ENCODE data around the gene OSBPL2. TPM values are rescaled to one million over a fixed set of nuclear protein-coding genes. Genes with fewer than 3 reads are reported as not detected.

The OSBPL2 gene
- total and polyA plus RNA-seq, 2 donors (not counting 1 experiment from before 2014, with no cell fraction given), result 13.3 to 27.9 TPM

- H3K36me3 ChIP-seq (ENCODE audit: control insufficient read depth, insufficient read depth, low read length), result no peaks in the 10 kb centered on the region
- H4K20me1 ChIP-seq (ENCODE audit: control insufficient read depth, extremely low read depth, insufficient read depth, low read length), result no peaks in the 10 kb centered on the region
- TF ChIP-seq CTCF (conservative IDR thresholded peaks at IDR 0.05 in 1 of 2, IDR thresholded peaks at IDR 0.05 in 1 of 2; ENCODE audit: low read depth in 1 of 2, low read length in 2 of 2), result no peak
- H3K4me3 ChIP-seq (replicated peaks in 1 of 4; ENCODE audit: control extremely low read depth in 1 of 4, insufficient read depth in 1 of 4, low read depth in 3 of 4, low read length in 4 of 4), result no peak overlapping the region
- H3K4me2 ChIP-seq (ENCODE audit: extremely low read depth, insufficient read depth, low read length), result no peak overlapping the region
- H3K9me3 ChIP-seq (ENCODE audit: control insufficient read depth, insufficient read depth, low read depth, low read length), result no peaks in the 10 kb centered on the region
- H2AFZ ChIP-seq (ENCODE audit: low read length), result no peak overlapping the region
- DNase-seq (ENCODE audit: low read depth in 2 of 2), result no peak
- H3K27ac ChIP-seq (ENCODE audit: insufficient read depth, low read length), result no peak overlapping the region
- H3K9ac ChIP-seq (ENCODE audit: insufficient read depth, low read length), result no peak overlapping the region
- H3K79me2 ChIP-seq (ENCODE audit: control insufficient read depth, insufficient read depth, low read length), result peaks cover 2% of the 10 kb centered on the region
- no peaks in the 10 kb centered on the region for H3K4me1 ChIP-seq (ENCODE audit: control insufficient read depth, extremely low read depth, insufficient read depth, low read length)
- H3K27me3 ChIP-seq (ENCODE audit: control insufficient read depth, insufficient read depth, low read length), result peaks cover 4% of the 10 kb centered on the region
Observed at GRCh38 chr20:62234339-62234738, 4.0 kb upstream of the OSBPL2 start.

- no peak overlapping the region for H3K4me2 ChIP-seq (ENCODE audit: extremely low read depth, insufficient read depth, low read length)
- no peak overlapping the region for H3K4me3 ChIP-seq (replicated peaks in 1 of 4; ENCODE audit: control extremely low read depth in 1 of 4, insufficient read depth in 1 of 4, low read depth in 3 of 4, low read length in 4 of 4)
- H3K4me1 ChIP-seq (ENCODE audit: control insufficient read depth, extremely low read depth, insufficient read depth, low read length), result no peaks in the 10 kb centered on the region
- no peak overlapping the region for H3K9ac ChIP-seq (ENCODE audit: insufficient read depth, low read length)
- H4K20me1 ChIP-seq (ENCODE audit: control insufficient read depth, extremely low read depth, insufficient read depth, low read length), result no peaks in the 10 kb centered on the region
- H3K79me2 ChIP-seq (ENCODE audit: control insufficient read depth, insufficient read depth, low read length), result peaks cover 5% of the 10 kb centered on the region
- no peaks in the 10 kb centered on the region for H3K36me3 ChIP-seq (ENCODE audit: control insufficient read depth, insufficient read depth, low read length)
- H3K27ac ChIP-seq (ENCODE audit: insufficient read depth, low read length), result no peak overlapping the region
- H3K27me3 ChIP-seq (ENCODE audit: control insufficient read depth, insufficient read depth, low read length), result peaks cover 4% of the 10 kb centered on the region
- H3K9me3 ChIP-seq (ENCODE audit: control insufficient read depth, insufficient read depth, low read depth, low read length), result no peaks in the 10 kb centered on the region
- H2AFZ ChIP-seq (ENCODE audit: low read length), result no peak overlapping the region
- TF ChIP-seq CTCF (conservative IDR thresholded peaks at IDR 0.05 in 1 of 2, IDR thresholded peaks at IDR 0.05 in 1 of 2; ENCODE audit: low read depth in 1 of 2, low read length in 2 of 2), result no peak
- TF ChIP-seq EZH2 (IDR thresholded peaks at IDR 0.05; ENCODE audit: low read length, missing control alignments), result no peak
- DNase-seq (ENCODE audit: low read depth in 2 of 2), result no peak
Observed at GRCh38 chr20:62235001-62235776, 3.1 kb upstream of the OSBPL2 start.

GRCh38 chr20:62235777-62236157 lies 2.6 kb upstream of the OSBPL2 start:
- H3K4me1 ChIP-seq (ENCODE audit: control insufficient read depth, extremely low read depth, insufficient read depth, low read length), result no peaks in the 10 kb centered on the region
- TF ChIP-seq EZH2 (IDR thresholded peaks at IDR 0.05; ENCODE audit: low read length, missing control alignments) (no peak), CTCF (conservative IDR thresholded peaks at IDR 0.05 in 1 of 2, IDR thresholded peaks at IDR 0.05 in 1 of 2; ENCODE audit: low read depth in 1 of 2, low read length in 2 of 2) (no peak)
- H3K36me3 ChIP-seq (ENCODE audit: control insufficient read depth, insufficient read depth, low read length), result no peaks in the 10 kb centered on the region
- peaks cover 4% of the 10 kb centered on the region for H3K27me3 ChIP-seq (ENCODE audit: control insufficient read depth, insufficient read depth, low read length)
- no peak overlapping the region for H3K9ac ChIP-seq (ENCODE audit: insufficient read depth, low read length)
- H3K4me3 ChIP-seq (replicated peaks in 1 of 4; ENCODE audit: control extremely low read depth in 1 of 4, insufficient read depth in 1 of 4, low read depth in 3 of 4, low read length in 4 of 4), result no peak overlapping the region
- DNase-seq (ENCODE audit: low read depth in 2 of 2), result no peak
- no peaks in the 10 kb centered on the region for H4K20me1 ChIP-seq (ENCODE audit: control insufficient read depth, extremely low read depth, insufficient read depth, low read length)
- no peak overlapping the region for H3K27ac ChIP-seq (ENCODE audit: insufficient read depth, low read length)
- H2AFZ ChIP-seq (ENCODE audit: low read length), result no peak overlapping the region
- no peak overlapping the region for H3K4me2 ChIP-seq (ENCODE audit: extremely low read depth, insufficient read depth, low read length)
- H3K79me2 ChIP-seq (ENCODE audit: control insufficient read depth, insufficient read depth, low read length), result peaks cover 6% of the 10 kb centered on the region
- H3K9me3 ChIP-seq (ENCODE audit: control insufficient read depth, insufficient read depth, low read depth, low read length), result no peaks in the 10 kb centered on the region
